Cortex of kidney (tissue), 1 donor: Measurements from ENCODE around the gene SIRT1.
"Not testable (repeated sequence)": the region's sequence is repeated elsewhere in the genome, so short reads cannot be mapped to it uniquely, and the experiment has no call there.

Experiments used
- DNase-seq: peaks from one replicate; lab custom pipeline; 2025; lab: John Stamatoyannopoulos, UW

SIRT1 gene

GRCh38 chr10:67877421-67877820 lies 7.0 kb upstream of the SIRT1 start:
- DNase-seq: not testable (repeated sequence)

DNA sequence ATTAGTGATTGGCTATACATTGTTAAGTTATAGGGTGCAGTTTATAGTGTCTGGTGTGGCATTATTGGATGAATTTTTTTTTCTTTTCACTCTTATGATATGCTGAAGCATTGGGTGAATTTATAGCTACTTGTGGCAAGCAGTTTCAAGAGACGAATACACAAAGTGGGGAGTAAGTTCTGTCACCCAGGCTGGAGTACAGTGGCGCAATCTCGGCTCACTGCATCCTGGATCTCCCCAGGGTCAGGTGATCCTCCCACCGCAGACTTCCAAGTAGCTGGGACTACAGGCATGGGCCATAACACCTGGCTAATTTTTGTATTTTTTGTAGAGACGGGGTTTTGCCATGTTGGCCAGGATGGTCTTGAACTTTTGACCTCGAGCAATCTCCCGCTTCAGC lies 6.3 kb upstream of the SIRT1 start:
- DNase-seq: no peak

GRCh38 chr10:67883710-67884312 lies 645 bp upstream of the SIRT1 start:
- DNase-seq: no peak

- DNase-seq: peak; percentile 51
Observed at GRCh38 chr10:67884842-67885670, 600 bp downstream of the SIRT1 start.

DNA sequence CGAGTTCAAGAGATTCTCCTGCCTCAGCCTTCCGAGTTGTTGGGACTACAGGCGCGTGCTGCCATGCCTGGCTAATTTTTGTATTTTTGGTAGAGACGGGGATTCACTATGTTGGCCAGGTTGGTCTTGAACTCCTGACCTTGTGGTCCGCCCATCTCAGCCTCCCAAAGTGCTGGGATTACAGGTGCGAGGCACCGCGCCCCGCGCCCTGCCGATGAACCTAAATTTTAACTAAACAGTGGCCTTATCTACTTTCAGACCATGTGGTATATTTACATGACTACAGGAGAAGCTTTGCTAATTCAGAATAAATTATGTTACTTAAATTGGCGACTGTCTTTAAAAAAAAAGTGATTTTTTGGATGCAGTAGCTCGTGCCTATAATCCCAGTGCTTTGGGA lies 9.2 kb downstream of the SIRT1 start:
- DNase-seq: no peak

- DNase-seq: no peak
Observed at GRCh38 chr10:67903581-67903980, 19.1 kb downstream of the SIRT1 start.

DNA sequence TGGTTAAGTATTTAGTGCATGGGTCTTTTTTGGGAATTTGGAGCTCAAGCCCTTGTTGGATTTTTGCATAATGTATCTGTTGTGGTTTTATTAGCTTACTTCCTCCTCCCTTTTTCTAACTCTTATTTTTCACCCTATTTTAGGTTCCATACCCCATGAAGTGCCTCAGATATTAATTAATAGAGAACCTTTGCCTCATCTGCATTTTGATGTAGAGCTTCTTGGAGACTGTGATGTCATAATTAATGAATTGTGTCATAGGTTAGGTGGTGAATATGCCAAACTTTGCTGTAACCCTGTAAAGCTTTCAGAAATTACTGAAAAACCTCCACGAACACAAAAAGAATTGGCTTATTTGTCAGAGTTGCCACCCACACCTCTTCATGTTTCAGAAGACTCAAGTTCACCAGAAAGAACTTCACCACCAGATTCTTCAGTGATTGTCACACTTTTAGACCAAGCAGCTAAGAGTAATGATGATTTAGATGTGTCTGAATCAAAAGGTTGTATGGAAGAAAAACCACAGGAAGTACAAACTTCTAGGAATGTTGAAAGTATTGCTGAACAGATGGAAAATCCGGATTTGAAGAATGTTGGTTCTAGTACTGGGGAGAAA lies 28.0 kb downstream of the SIRT1 start:
- DNase-seq: no peak

- no peak for DNase-seq
Observed at GRCh38 chr10:67914777-67915340, 30.4 kb downstream of the SIRT1 start.

DNA sequence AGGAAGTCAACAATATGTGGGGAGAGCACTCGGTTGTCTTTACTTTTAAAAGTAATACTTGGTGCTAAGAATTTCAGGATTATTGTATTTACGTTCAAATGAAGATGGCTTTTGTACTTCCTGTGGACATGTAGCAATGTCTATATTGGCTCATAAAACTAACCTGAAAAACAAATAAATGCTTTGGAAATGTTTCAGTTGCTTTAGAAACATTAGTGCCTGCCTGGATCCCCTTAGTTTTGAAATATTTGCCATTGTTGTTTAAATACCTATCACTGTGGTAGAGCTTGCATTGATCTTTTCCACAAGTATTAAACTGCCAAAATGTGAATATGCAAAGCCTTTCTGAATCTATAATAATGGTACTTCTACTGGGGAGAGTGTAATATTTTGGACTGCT lies 32.7 kb downstream of the SIRT1 start:
- DNase-seq: no peak

- no peak for DNase-seq
Observed at GRCh38 chr10:67917679-67918078, 33.2 kb downstream of the SIRT1 start.

DNA sequence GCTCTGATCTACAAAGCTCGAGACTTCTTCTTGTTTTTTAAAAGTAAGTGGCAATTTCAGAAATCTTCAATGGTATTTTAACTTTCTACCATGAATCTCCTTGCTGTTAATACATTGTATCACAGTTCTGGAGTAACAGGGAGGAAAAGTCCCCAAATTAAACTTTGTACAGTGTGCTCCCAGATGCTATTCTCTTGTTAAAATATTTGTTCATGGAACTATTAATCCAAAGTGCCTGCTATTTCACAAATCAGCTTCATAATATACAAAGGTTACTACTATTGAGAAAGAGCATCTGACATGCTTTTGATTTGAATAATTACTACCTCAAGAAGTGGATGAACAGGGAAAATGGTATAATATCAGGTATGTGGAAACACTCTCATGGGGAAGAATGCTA lies 36.6 kb downstream of the SIRT1 start:
- DNase-seq: no peak

DNA sequence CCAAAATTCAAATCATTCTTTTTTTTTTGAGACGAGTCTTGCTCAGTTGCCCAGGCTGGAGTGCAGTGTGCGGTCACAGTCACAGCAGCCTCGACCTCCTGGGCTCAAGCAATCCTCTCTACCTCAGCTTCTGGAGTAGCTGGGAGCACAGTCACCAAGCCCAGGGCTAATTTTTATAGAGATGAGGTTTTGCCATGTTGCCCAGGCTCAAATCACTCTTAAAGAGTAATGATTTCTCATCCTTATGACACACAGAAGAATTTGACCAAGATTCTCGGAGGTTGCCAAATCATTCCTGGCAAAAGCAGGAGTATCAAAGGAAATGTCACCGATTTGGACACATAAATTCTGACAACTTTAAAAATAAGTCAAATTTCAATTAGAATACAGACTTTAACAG lies 39.1 kb downstream of the SIRT1 start:
- DNase-seq: no peak

DNA sequence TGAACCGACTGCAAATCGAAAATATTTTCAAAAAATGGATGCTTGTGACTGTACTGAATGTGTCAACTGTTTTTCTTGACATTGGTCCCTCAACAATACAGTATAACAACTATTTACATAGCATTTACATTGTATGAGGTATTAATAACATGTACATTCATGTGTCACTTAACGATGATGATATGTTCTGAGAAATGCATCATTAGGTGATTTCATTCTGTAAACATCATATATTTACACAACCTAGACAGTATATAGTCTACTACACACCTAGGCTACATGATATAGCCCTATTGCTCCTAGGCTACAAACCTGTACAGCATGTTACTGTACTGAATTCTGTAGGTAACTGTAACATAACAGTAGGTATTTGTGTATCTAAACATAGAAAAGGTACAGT lies 39.7 kb downstream of the SIRT1 start:
- DNase-seq: no peak

DNA sequence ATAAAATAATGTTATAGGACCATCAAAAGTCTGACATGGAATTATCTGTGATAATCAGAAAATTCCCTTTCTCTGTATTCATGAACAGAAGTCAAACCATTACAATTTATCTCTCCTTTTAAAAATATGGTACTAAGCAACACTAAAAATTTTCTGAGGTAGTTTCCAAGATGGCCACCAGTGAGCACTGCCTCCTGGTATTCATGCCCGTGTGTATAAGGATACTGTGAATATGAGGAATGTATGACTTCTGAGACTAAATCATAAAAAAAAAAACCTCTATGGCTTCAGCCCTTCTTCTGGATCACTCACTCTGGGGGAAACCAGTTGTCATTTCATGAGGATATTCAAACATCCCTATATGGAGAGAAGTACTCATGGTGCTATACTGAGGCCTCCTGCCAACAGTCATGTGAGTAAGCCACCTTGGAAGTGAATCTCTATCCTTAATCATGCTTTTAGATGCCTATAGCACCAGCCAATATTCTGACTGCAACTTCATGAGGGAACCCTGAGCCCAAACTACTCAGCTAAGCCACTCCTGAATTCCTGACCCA lies 41.1 kb downstream of the SIRT1 start:
- DNase-seq: no peak

GRCh38 chr10:67926951-67927350 lies 42.5 kb downstream of the SIRT1 start:
- DNase-seq: no peak

GRCh38 chr10:67933199-67933598 lies 48.7 kb downstream of the SIRT1 start:
- DNase-seq: no peak

GRCh38 chr10:67934336-67934735 lies 49.9 kb downstream of the SIRT1 start:
- no peak for DNase-seq

DNA sequence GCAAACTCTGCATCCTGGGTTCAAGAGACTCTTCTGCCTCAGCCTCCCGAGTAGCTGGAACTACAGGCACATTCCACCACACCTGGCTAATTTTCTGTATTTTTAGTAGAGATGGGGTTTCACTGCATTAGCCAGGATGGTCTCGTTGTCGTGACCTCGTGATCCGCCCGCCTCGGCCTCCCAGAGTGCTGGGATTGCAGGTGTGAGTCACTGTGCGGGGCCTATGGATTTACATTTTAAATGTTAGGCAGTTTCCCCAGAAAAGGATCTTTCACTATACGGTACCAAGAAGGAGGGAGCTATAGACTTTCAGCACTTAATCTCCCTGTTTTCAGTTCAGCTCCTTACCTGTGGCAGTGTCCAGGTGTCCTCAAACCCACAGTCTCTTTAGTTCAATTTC lies 50.8 kb downstream of the SIRT1 start:
- no peak for DNase-seq

DNA sequence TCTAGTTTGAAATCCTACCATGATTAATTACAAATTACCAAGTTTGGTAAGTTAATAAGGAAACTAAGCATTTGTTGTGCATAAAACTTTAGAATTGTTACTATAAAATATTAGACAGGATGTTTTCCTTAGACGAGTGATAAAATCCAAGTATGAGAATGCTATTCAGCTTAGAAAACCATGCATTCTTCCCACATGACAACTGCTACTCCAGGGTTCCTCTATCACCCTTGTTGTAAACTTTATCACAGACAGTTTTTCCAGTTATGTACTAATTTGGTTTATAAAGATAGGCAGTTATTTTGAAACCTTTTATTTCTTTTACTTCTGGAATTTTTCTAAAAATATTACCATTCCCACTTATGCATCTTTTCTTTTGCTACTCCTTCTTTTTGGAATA lies 52.0 kb downstream of the SIRT1 start:
- no peak for DNase-seq

DNA sequence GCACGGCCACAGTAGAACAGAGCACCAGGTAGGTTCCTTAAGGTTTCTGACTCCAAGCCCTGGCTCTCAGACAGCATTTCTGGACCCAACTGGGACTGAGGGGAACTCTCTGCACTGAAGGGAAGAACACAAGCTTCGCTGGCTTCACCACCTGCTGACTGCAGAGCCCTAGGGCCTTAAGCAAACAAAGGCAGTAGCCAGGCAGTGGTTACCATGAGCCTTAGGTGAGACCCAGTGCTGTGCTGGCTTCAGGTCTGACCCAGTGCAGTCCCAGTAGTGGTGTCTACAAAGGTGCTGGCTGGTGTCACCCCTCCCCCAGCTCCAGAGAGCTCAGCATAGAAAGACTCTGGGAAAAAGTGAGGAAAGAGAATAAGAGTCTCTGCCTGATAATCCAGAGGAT lies 59.5 kb downstream of the SIRT1 start:
- DNase-seq: no peak

- no peak for DNase-seq
Observed at GRCh38 chr10:67955614-67956013, 71.2 kb downstream of the SIRT1 start.

- DNase-seq: no peak
Observed at GRCh38 chr10:67959839-67960476, 75.5 kb downstream of the SIRT1 start.
